HG03442 (cell line): Measurements from ENCODE around the gene IGFL3.
"Not testable (repeated sequence)": the region's sequence is repeated elsewhere in the genome, so short reads cannot be mapped to it uniquely, and the experiment has no call there.

Experiments
- ATAC-seq: cut with Tn5 transposase; IDR thresholded peaks from one replicate; pipeline ENCODE4 v1.9.1; 2021; ENCODE audit warnings: mild to moderate bottlenecking, moderate library complexity; ENCODE audit not compliant: unreplicated experiment

IGFL3 gene

DNA sequence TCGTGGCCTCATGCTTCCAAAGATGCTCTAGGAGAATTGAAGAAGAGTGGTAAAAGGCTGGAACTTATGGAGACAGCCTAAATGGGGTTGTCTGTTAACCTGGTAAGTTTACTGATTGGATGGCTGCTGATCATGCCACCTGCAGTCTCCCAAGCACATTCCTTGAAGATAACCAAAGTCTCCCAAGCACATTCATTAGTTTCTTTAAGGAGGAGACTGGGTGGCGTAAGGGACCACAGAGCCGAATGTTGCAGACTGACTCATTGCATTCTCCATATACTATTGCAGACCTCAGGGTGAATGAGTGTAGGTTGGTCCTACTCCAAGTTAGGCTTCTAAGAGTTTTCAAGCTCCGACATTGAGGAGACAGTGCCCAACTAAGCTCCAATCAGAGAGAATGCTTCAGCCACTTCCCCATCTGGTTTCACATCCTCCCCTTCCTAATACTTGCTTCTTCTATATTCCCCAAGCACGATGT, at the start of gene IGFL3:
TSS of gene IGFL3 (minus strand) at position 51 of the 478 bp plus-strand sequence. CDS start at position 12, 39 bp downstream.
- ATAC-seq, result no peak

DNA sequence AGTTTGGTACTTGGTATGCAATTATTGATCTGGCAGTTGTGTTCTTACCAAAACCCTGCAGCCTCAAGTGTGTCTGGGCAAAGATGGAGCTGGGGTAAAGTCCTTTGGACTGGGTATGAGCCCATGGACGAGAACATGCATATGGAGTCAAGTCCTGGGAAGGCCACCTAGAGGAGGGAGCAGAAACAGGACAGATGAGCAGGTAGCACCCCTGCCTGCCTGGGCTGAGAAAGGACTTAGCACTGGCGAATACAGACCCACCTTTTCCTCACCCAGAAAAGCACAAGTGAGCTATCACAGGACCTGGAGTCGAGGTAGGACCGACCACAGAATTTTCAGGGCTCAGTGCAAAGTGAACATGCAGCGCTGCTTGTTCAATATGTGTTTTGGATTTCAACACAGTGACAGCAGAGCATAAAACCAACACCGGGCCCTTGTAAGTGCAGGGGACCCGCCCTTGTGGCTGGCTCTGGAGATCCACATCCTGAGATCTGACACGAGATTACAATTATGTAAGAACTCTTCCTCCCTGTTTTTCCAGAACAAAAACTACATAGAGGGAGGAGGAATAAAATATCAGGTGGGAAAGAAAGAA, 49.5 kb upstream of the IGFL3 start:
- no peak for ATAC-seq

DNA sequence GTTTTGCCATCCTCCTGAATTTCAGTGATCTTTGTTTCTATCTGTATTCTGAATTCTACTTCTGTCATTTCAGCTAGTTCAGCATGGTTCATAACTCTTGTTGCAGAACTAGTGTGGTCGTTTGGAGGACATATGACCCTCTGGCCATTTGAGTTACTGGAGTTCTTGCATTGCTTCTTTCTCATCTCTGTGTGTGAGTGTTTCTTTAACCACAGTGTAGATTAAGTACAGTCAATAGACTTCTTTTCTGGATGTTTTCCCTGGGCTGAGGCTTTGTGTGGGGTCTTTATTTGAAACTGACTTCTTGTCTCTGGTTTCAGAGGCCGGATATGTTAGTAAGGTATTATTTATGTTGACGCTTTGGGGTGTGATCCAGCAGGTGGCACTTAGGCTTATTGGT, 38.2 kb upstream of the IGFL3 start:
- no peak for ATAC-seq

DNA sequence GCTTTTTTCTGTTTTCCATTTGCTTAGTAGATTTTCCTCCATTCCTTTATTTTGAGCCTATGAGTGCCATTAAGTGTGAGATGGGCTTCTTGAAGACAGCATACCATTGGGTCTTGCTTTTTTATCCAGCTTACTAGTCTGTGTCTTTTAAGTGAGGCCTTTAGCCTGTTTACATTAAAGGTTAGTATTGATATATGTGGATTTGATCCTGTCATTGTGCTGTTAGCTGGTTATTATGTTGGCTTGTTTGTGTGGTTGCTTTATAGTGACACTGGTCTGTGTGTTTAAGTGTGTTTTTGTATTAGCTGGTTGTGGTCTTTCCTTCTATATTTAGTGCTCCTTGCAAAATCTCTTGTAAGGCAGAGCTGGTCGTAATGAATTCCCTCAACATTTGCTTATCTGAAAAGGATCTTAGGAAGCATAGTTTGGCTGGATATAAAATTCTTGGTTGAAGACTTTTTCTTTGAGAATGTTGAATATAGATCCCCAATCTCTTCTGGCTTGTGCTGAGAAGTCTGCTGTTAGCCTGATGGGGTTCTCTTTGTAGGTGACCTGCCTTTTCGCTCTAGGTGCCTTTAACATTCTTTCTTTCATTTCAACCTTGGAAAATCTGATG, 37.3 kb upstream of the IGFL3 start:
- not testable (repeated sequence) for ATAC-seq

DNA sequence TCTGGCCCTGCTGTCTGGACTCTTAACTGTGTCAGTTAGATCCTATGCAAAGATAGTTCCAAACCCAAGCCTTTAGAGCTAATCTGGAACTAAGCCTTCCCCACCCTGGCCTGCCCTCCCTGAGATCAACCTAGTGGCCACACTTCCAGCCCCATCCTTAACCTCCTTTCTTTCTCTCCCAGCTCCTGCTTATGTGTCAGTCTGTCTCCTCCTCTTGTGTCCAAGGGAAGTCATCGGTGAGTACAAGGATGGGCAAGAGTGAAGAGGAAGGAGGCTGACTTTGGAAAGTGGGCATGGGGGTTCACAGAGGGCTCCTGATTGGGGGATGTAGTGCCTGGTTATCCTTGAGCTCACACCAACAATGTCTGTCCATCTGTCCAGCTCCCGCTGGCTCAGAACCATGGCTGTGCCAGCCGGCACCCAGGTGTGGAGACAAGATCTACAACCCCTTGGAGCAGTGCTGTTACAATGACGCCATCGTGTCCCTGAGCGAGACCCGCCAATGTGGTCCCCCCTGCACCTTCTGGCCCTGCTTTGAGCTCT, 35.8 kb upstream of the IGFL3 start:
- no peak for ATAC-seq

DNA sequence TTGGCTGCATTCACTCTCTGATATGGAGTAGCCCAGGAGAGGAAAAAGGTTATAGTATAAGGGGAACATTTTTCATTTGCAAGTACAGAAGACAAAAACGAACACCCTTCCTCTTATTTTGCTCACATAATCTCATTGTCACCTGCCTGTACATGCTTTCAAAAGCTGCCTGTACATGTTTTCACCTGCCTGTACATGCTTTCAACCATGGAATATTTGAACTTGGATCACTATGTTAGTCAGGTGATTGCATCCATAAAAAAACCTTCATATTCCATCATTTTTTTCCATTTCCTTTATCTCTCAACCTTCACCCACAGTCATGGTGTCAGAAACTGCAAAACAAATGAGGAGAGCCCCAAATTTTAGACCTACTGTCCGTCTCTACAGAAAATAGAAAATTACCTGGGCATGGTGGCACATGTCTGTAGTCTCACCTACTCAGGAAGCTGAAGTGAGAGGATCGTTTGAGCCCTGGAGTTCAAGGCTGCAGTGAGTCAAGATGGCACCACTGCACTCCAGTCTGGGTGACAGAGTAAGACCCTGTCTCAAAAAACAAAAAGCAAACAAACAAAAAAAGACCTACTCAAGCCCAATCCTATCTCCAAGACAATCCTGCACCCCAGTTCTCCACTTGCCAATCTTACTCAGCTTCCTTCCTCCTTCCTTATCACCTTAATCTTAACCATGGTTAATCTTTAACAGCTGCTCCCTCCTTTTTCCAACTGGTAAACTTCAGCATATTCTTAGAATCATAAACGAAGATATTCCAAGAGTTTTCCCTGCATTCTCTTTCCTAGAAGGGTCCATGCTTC, 35.1 kb upstream of the IGFL3 start:
- ATAC-seq, result no peak

DNA sequence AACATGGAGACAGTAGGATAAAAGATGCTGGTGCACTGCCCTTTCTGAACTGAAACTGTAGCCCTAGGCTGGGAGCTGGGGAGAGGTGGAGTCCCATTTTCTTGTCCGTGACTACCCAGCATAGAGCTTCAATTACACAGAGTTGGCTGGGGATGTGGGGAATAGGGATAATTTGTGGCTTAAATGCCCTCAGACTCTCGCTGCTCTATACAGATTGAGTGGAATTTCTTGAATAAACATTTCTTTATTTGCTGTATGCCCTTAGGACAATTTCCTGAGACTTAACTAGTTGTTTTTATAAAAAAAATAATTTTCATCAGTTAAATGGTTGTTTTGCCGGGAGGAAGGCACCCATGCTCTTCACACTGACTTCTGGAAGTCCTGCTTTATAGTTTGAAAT, 30.7 kb upstream of the IGFL3 start:
- ATAC-seq, result no peak

DNA sequence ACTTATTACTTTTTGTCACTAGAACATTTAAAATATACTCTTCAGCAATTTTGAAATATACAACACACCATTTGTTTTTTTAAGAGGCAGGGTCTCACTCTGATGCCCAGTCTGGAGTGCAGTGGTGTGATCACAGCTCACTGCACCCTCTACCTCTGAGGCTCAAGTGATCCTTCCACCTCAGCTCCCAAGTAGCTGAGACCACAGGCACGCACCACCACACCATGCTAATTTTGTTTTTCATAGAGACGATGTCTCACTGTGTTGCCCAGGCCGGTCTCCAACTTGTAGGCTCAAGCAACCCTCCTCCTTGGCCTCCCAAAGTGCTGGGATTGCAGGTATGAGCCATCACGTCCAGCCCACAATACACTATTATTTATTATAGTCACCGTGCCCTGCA, 26.1 kb upstream of the IGFL3 start:
- ATAC-seq, result no peak

DNA sequence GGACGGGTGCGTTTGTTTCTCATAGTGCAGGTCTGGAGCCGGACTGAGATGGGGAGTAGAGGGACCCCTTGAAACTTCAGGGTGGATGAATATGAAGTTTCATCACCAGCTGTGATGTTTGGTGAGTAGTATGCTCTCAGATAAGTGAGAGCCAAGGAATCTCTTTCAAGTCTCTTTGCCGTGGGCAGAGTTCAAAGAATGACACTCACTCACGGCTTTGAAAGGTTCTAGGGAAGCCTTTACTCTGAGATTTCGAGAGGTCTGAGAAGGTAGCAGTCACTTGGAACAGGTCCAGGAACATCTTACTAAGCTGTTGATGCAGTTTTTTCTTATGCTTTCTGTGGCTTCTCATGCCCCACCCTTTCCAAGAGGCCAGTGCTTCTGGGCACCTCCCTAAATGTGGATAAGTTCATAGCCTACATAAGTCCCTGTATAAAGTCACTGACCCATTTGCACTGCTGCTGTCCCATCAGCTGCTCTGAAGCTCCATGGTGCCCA, 23.4 kb upstream of the IGFL3 start, which contains the start of gene IGFL2:
TSS of gene IGFL2 (plus strand) at position 448 of the 498 bp plus-strand sequence. CDS start at position 489, 41 bp downstream.
- no peak for ATAC-seq

DNA sequence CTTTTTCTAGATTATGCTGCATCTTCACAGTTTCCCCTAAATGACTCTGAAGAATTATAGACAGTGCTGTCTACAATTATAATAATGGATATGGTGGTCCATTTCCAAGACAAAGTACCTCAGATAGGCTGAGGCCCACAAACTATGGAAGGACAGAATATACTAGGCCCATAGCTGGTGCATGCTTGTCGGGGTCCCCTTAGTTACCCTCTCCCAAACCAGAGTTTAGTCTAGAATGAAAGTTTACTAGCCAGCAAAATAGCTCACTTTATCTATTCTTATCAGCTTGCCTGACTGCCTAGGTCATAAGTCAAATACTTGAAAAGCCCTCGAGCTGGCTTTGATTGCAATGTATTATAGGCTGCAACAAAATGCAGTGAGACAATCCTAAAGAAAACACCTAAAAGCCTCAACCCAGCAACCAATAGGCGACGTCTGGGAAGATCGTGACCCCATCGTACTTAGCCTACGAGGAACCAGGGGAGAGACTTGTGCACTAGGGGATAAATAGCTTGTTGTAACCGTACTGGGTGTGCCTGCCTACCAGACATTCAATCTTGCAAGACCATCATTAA, 22.8 kb upstream of the IGFL3 start:
- no peak for ATAC-seq

DNA sequence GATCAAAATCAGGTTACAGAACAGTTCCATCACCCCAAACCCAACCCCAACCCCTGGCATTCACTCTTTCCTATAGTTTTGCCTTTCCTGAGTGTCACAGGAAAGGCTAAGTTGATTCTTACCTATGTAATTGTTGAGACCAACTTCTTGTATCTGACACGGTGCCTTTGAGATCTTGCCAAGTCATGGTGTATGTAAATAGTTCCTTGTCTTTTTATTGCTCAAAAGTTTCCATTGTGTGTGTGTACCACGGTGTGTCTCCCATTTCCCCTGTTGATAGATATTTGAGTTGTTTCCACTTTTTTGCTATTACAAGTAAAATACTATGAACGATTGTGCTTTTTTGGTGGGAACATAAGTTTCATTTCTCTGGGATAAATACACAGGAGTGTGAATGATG, 20.3 kb upstream of the IGFL3 start:
- ATAC-seq, result no peak

DNA sequence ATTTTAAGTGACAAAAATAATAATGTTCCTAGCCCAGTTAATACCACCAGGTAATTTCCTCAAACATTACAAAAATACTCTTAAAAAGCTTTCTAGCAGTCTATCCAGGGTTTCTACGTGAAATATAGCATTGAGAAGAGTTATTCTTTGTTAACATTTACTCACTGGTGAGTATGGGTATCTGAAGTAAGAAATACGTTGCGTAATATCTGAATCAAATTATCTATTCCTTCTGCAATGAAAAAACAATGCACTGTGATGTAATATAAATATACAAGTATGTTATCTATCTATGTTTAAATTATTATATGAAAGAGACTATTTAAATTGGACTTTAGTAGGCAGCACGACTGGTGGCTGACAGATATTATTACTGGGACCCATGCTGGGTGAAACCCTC, 17.8 kb upstream of the IGFL3 start:
- ATAC-seq, result no peak

DNA sequence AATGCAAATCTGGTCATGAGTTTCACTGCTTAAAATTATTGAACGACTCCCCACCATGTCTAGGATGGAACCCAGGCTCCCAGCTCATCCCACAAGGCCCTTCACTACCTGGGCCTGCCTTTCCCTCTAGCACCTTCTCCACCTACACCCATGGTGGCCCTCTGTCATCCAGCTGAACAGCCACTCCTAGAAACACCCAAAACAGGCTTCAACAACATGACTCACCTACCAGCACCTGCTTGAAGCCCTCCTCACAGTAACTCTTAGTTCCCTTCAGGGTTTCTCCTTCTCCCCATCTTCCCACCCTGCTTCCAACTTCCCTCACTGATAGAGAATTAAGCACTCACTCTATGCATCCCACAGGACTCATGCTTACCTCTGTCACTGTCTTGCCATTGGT, 16.9 kb upstream of the IGFL3 start:
- no peak for ATAC-seq

DNA sequence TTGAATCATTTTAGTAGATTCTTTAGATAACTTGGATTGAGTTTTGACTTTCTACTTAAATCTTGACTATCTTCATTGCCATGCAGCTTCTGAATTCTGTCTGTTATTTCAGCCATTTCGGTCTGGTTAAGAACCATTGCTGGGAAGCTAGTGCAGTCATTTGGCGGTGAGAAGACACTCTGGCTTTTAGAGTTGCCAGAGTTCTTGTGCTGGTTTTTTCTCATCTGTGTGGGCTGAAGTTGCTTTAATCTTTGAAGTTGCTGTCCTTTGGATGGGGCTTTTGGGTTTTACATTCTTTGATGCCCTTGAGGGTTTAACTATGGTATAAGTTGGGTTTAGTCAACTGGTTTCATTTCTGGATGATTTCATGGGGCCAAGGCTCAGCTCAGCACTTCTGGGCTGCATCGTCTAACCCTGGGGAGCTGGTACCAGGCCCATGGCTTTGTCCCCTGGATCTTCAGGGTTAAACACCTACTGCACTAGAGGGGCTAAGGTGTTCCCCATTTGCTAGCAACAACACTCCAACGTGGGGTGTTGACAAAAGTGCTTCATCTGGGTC, 13.5 kb upstream of the IGFL3 start:
- no peak for ATAC-seq

DNA sequence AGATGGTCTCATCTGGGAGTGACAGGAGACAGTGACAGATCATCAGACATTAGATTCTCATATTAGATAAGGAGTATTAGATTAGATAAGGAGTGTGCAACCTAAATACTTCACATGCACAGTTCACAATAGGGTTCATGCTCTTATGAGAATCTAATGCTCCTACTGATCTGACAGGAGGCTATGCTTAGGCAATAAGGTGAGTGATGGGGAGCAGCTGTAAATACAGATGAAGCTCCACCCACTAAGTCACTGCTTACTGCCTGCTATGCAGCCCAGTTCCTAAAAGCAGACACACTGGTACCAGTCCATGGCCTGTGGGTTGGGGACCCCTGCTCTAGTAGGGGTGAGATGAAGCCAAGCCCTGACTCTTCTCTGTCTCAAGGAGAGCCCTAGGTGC, 10.0 kb upstream of the IGFL3 start:
- ATAC-seq, result no peak

DNA sequence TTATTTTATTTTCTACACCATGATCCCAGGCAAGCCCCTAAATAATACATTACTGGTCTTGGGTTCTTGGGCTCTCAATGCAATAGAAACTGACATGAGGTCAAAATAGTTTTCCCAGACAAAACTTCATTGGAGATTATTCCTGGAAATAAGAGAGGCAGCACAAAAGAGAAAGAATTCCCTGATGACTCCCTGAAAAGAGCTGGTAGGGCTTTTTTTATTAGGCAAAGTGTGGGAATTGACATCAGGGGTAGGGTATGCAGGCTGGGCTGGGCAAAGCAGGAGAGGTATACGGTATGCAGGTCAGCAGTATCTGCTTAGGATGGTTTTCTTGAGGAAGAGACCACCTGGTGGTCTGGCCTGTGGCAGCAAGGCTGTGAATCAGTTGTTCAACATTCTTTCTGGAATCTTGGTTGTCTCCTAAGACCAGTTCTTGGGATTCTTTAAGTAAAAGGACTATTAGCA, 9.3 kb upstream of the IGFL3 start:
- no peak for ATAC-seq

DNA sequence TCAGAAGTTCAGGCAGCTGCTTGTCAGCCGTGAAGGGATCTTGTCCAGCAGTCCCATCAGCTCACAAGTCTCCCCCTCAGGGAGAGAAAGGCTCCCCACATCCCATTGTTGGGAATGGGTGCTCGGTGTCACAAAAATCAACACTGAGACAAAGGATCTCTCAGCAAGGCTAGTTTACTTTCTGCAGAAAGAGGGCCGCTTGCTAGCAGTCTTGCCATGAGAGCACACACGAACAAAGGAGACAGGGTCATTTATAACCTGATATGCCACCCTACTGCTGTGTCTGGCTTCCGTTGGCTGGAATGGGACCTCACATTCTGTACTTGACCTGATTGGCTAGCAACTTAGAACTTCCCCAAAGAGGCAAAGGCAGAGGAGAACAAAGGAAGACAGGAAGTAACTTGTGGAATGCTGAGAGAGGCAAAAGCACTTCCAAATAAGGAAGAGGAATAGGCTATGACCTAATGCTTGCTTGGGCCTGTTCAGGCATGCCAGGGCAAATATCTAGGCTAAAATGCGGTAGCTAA, 8.7 kb upstream of the IGFL3 start:
- ATAC-seq, result no peak

DNA sequence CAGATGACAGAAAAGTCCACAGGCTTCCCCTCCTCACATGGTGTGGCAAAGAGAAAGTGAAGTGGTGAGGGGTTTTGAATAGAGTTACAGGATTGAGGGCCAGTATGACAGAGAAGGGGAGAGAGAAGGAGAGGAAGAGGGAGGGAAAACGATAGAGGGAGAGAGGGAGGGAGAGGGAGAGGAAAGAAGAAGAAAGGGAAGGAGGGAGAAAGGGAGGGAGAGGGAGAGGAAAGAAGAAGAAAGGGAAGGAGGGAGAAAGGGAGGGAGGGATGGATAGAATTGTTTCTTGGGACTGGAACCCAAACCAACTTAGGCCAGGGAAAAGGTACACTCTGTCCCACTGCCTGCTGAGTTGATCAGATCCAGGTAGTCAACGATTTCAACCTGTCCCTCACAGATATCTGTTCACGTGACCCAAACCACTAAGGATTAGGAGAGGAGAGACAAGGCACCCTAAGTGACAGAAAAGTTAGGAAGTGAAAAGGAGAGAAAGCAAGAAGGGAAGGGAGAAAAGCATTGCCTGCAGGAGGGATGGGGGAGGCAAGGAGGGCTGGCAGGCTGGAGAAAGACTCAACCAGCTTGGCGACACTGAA, 8.1 kb upstream of the IGFL3 start:
- ATAC-seq, result no peak

DNA sequence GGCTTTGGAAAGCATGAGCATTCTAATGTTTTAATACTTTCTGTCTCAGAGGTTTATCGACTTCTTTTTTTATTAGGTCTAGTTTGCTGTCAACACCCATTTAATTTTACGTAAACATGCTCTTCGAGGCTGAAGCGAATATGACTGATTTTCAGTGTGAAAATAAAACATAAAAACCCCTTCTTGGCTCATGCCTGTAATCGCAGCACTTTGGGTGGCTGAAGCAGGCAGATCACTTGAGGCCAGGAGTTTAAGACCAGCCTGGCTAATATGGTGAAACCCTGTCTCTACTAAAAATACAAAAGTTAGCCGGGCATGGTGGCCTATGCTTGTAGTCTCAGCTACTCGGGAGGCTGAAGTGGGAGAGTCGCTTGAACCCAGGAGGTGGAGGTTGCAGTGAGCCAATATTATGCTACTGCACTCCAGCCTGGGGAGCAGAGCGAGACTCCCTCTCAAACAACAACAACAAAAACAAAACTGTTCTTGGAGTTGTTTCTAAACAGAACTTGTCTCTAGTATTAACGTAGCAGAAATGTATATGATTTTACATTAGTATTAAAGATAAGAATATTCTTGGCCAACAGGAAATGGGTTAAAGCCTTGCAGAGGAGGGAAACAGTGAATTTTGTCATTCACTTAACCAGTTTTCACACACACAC, 7.1 kb upstream of the IGFL3 start:
- no peak for ATAC-seq
